ENCODE data around the gene C1orf141. TPM values are rescaled to one million over a fixed set of nuclear protein-coding genes. Genes with fewer than 3 reads are reported as not detected.

The C1orf141 gene
- total and polyA plus RNA-seq, 2 donors (not counting 1 experiment from before 2014, with no cell fraction given): not detected

GRCh38 chr1:67058761-67059160 is 76.0 kb downstream of the C1orf141 start:
- TF ChIP-seq CTCF (IDR thresholded peaks at IDR 0.05): no peak
- no peak for TF ChIP-seq EZH2 (IDR thresholded peaks at IDR 0.05; ENCODE audit: borderline replicate concordance, insufficient read depth, low read depth, low read length, poor library complexity, severe bottlenecking)
- H4K20me1 ChIP-seq (ENCODE audit: control insufficient read depth, insufficient read depth, low read length, poor library complexity, severe bottlenecking): no peaks in the 10 kb centered on the region
- no peak overlapping the region for H3K4me2 ChIP-seq (replicated peaks; ENCODE audit: low read depth, low read length, poor library complexity, severe bottlenecking)
- H3K9me3 ChIP-seq (ENCODE audit: control extremely low read depth in 1 of 3, control insufficient read depth in 2 of 3, insufficient read depth in 1 of 3, low read length in 2 of 3): no peaks in the 10 kb centered on the region
- H3K36me3 ChIP-seq (replicated peaks in 1 of 2; ENCODE audit: control extremely low read depth in 1 of 2, control insufficient read depth in 1 of 2, extremely low read depth in 1 of 2, insufficient read depth in 2 of 2, low read length in 1 of 2): no peaks in the 10 kb centered on the region
- no peaks in the 10 kb centered on the region for H3K27me3 ChIP-seq (replicated peaks in 1 of 4; ENCODE audit: control extremely low read depth in 1 of 4, control insufficient read depth in 3 of 4, insufficient read depth in 4 of 4, low read length in 3 of 4)
- ChIA-PET POLR2A (no interaction called here), CTCF (interaction anchor here (1.2 kb wide), 1 partner anchor 91 kb away, joined by 7 read pairs; no protein-coding TSS in a partner anchor)
- H3K27me3 Mint-ChIP-seq: no peaks in the 10 kb centered on the region
- WGBS (ENCODE audit: insufficient coverage): 100% methylated on average over 1 of the region's 3 CpGs
- H3K79me2 ChIP-seq (ENCODE audit: control insufficient read depth, insufficient read depth, low read length): no peaks in the 10 kb centered on the region
- no peak overlapping the region for H2AFZ ChIP-seq (ENCODE audit: insufficient read depth, low read depth, low read length, poor library complexity, severe bottlenecking)
- DNase-seq: no peak
- H3K4me3 Mint-ChIP-seq: no peak overlapping the region
- H3K27ac ChIP-seq (ENCODE audit: low read length in 2 of 2): no peak overlapping the region
- H3K9me3 Mint-ChIP-seq (ENCODE audit: insufficient read depth): no peaks in the 10 kb centered on the region
- ATAC-seq (ENCODE audit: low read depth): no peak
- H3K4me1 ChIP-seq (ENCODE audit: control insufficient read depth in 2 of 2, insufficient read depth in 2 of 2, low read length in 2 of 2): peaks cover 0 to 5% of the 10 kb centered on the region in 2 donors
- H3K27ac Mint-ChIP-seq: no peak overlapping the region
- H3K9ac ChIP-seq (ENCODE audit: low read length): no peak overlapping the region
- H3K4me1 Mint-ChIP-seq: peaks cover 10% of the 10 kb centered on the region
- intact Hi-C loops (cut with micrococcal nuclease): no loop called here
- no peak overlapping the region for H3K4me3 ChIP-seq (ENCODE audit: control extremely low read depth in 1 of 5, extremely low read depth in 1 of 5, insufficient read depth in 1 of 5, low read depth in 2 of 5, low read length in 4 of 5)

- WGBS (ENCODE audit: insufficient coverage): no CpG with 5 or more reads among the region's 1 CpG
- ChIA-PET CTCF (interaction anchor here (1.2 kb wide), 1 partner anchor 91 kb away, joined by 7 read pairs; no protein-coding TSS in a partner anchor), POLR2A (no interaction called here)
- no peak overlapping the region for H3K4me3 Mint-ChIP-seq
- Histone ChIP-seq H2AFZ (ENCODE audit: insufficient read depth, low read depth, low read length, poor library complexity, severe bottlenecking) (no peak overlapping the region), H3K79me2 (ENCODE audit: control insufficient read depth, insufficient read depth, low read length) (no peaks in the 10 kb centered on the region), H3K9ac (ENCODE audit: low read length) (no peak overlapping the region), H3K36me3 (replicated peaks in 1 of 2; ENCODE audit: control extremely low read depth in 1 of 2, control insufficient read depth in 1 of 2, extremely low read depth in 1 of 2, insufficient read depth in 2 of 2, low read length in 1 of 2) (no peaks in the 10 kb centered on the region), H3K4me2 (replicated peaks; ENCODE audit: low read depth, low read length, poor library complexity, severe bottlenecking) (no peak overlapping the region), H3K9me3 (ENCODE audit: control extremely low read depth in 1 of 3, control insufficient read depth in 2 of 3, insufficient read depth in 1 of 3, low read length in 2 of 3) (no peaks in the 10 kb centered on the region), H3K4me1 (ENCODE audit: control insufficient read depth in 2 of 2, insufficient read depth in 2 of 2, low read length in 2 of 2) (peaks cover 0 to 5% of the 10 kb centered on the region in 2 donors), H3K27me3 (replicated peaks in 1 of 4; ENCODE audit: control extremely low read depth in 1 of 4, control insufficient read depth in 3 of 4, insufficient read depth in 4 of 4, low read length in 3 of 4) (no peaks in the 10 kb centered on the region), H4K20me1 (ENCODE audit: control insufficient read depth, insufficient read depth, low read length, poor library complexity, severe bottlenecking) (no peaks in the 10 kb centered on the region), H3K27ac (ENCODE audit: low read length in 2 of 2) (no peak overlapping the region), H3K4me3 (ENCODE audit: control extremely low read depth in 1 of 5, extremely low read depth in 1 of 5, insufficient read depth in 1 of 5, low read depth in 2 of 5, low read length in 4 of 5) (no peak overlapping the region)
- H3K27ac Mint-ChIP-seq: no peak overlapping the region
- intact Hi-C loops (cut with micrococcal nuclease): no loop called here
- H3K4me1 Mint-ChIP-seq: peaks cover 10% of the 10 kb centered on the region
- ATAC-seq (ENCODE audit: low read depth): no peak
- no peak for DNase-seq
- no peaks in the 10 kb centered on the region for H3K27me3 Mint-ChIP-seq
- TF ChIP-seq EZH2 (IDR thresholded peaks at IDR 0.05; ENCODE audit: borderline replicate concordance, insufficient read depth, low read depth, low read length, poor library complexity, severe bottlenecking): no peak
- TF ChIP-seq CTCF (IDR thresholded peaks at IDR 0.05): no peak
- no peaks in the 10 kb centered on the region for H3K9me3 Mint-ChIP-seq (ENCODE audit: insufficient read depth)
Measured at GRCh38 chr1:67058242-67058641, 76.5 kb downstream of the C1orf141 start.

Data from B cell (primary cell).